ENCODE results near the gene COX5A. TPM values are rescaled to one million over a fixed set of nuclear protein-coding genes. Genes with fewer than 3 reads are reported as not detected.
"Not testable (repeated sequence)": the region's sequence is repeated elsewhere in the genome, so short reads cannot be mapped to it uniquely, and the experiment has no call there.

The COX5A gene
- total RNA-seq, 4 donors from 2014 or later: 27.8 to 51.3 (median 32.1) TPM

DNA sequence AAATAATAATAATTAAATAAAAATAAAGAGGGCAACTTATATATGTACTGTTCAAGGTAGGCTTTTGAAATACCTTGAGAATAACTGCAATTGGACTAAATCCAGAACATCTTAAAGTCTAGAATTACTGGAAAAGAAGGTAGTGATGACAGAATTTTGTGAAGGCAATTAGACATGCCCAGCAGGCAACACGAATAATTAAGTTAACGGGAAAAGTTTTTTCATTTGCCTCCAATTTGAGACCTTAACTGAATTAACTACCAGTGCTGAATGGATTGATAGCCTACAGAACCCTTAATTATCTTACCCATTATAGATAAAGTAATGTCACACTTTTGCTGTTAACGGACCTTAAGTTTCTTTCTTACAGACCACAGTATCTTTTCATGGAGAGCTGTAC lies 13.3 kb downstream of the COX5A start:
- Histone ChIP-seq H3K4me3 (no peak overlapping the region), H3K9me3 (no peaks in the 10 kb centered on the region), H3K27ac (no peak overlapping the region), H3K4me1 (no peaks in the 10 kb centered on the region), H3K27me3 (no peaks in the 10 kb centered on the region), H3K36me3 (peaks cover 2 to 100% (median 17%) of the 10 kb centered on the region in 3 donors)
- DNase-seq (ENCODE audit: low spot score in 2 of 2): no peak
- 93 to 97% methylated on average over 3 of the region's 3 CpGs for WGBS, 2 donors
- TF ChIP-seq EP300 (IDR thresholded peaks at IDR 0.05): no peak
- TF ChIP-seq POLR2A (IDR thresholded peaks at IDR 0.05): no peak
- no peak for TF ChIP-seq CTCF (IDR thresholded peaks at IDR 0.05)

DNA sequence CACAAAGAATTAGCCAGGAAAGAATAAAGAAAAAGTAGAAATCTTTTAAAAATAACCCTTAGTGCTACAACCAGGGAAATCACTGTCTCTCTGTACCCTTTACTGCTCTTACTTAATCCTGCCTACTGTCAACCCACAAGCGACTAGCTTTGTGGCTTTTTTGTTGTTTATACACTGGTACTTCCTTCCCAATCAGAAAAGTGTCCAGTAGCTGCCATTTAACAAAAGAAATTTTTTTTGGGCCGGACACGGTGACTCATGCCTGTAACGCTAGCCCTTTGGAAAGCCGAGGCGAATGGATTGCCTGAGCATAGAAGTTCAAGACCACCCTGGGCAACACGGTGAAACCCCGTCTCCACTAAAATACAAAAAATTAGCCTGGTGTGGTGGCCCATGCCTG lies 17.4 kb downstream of the COX5A start:
- H3K9me3 ChIP-seq: no peaks in the 10 kb centered on the region
- no peak for DNase-seq (ENCODE audit: low spot score in 2 of 2)
- H3K4me1 ChIP-seq: no peaks in the 10 kb centered on the region
- TF ChIP-seq POLR2A (IDR thresholded peaks at IDR 0.05): no peak
- no peak for TF ChIP-seq CTCF (IDR thresholded peaks at IDR 0.05)
- no peak for TF ChIP-seq EP300 (IDR thresholded peaks at IDR 0.05)
- WGBS, 2 donors: 74 to 92% methylated on average over 8 of the region's 8 CpGs
- H3K27ac ChIP-seq: no peak overlapping the region
- H3K36me3 ChIP-seq: peaks cover 3 to 98% (median 22%) of the 10 kb centered on the region in 3 donors
- no peaks in the 10 kb centered on the region for H3K27me3 ChIP-seq
- H3K4me3 ChIP-seq: no peak overlapping the region

DNA sequence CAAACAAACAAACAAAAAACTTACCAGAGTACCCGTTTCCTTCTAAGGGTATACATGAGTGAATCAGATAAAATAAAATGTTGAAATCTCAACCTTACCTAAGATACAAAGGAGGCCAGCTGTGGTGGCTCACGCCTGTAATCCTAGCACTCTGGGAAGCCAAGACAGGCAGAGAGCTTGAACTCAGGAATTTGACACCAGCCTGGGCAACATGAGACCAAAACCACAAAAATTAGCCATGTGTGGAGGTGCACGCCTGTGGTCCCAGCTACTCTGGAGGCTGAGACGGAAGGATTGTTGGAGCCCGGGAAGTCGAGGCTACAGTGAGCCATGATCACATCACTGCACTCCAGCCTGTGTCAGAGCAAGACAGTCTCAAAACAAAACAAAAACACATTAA lies 20.2 kb downstream of the COX5A start:
- no peaks in the 10 kb centered on the region for H3K27me3 ChIP-seq
- H3K4me1 ChIP-seq: no peaks in the 10 kb centered on the region
- no peak overlapping the region for H3K4me3 ChIP-seq
- H3K9me3 ChIP-seq: no peaks in the 10 kb centered on the region
- peaks cover 3 to 98% (median 19%) of the 10 kb centered on the region in 3 donors for H3K36me3 ChIP-seq
- no peak overlapping the region for H3K27ac ChIP-seq
- 90 to 93% methylated on average over 6 of the region's 6 CpGs for WGBS, 2 donors
- TF ChIP-seq POLR2A (IDR thresholded peaks at IDR 0.05) (no peak), CTCF (IDR thresholded peaks at IDR 0.05) (no peak), EP300 (IDR thresholded peaks at IDR 0.05) (no peak)
- DNase-seq (ENCODE audit: low spot score in 2 of 2): no peak

GRCh38 chr15:74913799-74914198 lies 24.1 kb downstream of the COX5A start:
- not testable (repeated sequence) for H3K27me3 ChIP-seq; H3K4me3 ChIP-seq; H3K4me1 ChIP-seq; DNase-seq (ENCODE audit: low spot score in 2 of 2); H3K27ac ChIP-seq; H3K9me3 ChIP-seq
- WGBS, 2 donors: 88 to 90% methylated on average over 8 of the region's 8 CpGs
- H3K36me3 ChIP-seq: peaks cover 3 to 71% (median 5%) of the 10 kb centered on the region in 3 donors

DNA sequence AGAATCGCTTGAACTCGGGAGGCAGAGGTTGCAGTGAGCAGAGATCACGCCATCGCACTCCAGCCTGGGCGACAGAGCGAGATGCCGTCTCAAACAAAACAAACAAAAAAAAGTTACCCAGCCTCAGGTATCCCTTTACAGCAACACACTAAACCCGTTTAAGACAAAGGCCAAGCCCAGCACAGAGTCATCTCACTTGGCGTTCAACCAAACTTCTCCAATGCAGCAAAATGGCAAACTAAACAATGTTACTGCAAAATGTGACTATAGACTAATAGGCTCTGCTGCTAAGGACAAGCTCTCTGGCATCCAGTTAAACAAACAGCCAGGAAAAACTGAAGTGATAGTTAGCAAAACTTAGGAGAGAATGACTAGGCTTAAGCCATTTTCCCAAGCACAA lies 24.8 kb downstream of the COX5A start:
- Histone ChIP-seq H3K4me3 (no peak overlapping the region), H3K36me3 (peaks cover 3 to 64% (median 5%) of the 10 kb centered on the region in 3 donors), H3K27me3 (no peaks in the 10 kb centered on the region), H3K4me1 (no peaks in the 10 kb centered on the region), H3K27ac (no peak overlapping the region), H3K9me3 (no peaks in the 10 kb centered on the region)
- DNase-seq (ENCODE audit: low spot score in 2 of 2): no peak
- WGBS, 2 donors: 90 to 91% methylated on average over 9 of the region's 9 CpGs
- TF ChIP-seq POLR2A (IDR thresholded peaks at IDR 0.05) (no peak), CTCF (IDR thresholded peaks at IDR 0.05) (no peak), EP300 (IDR thresholded peaks at IDR 0.05) (no peak)

GRCh38 chr15:74908635-74909034 lies 29.2 kb downstream of the COX5A start:
- no peak for TF ChIP-seq CTCF (IDR thresholded peaks at IDR 0.05)
- TF ChIP-seq EP300 (IDR thresholded peaks at IDR 0.05): no peak
- TF ChIP-seq POLR2A (IDR thresholded peaks at IDR 0.05): no peak
- Histone ChIP-seq H3K4me1 (peaks cover 0 to 26% (median 14%) of the 10 kb centered on the region in 4 donors), H3K4me3 (no peak overlapping the region), H3K27me3 (no peaks in the 10 kb centered on the region), H3K36me3 (peaks cover 0 to 36% (median 6%) of the 10 kb centered on the region in 3 donors), H3K27ac (no peak overlapping the region), H3K9me3 (no peaks in the 10 kb centered on the region)
- WGBS, 2 donors: 95 to 100% methylated on average over 4 of the region's 4 CpGs
- DNase-seq (ENCODE audit: low spot score in 2 of 2): no peak
